Endodermal cell (in vitro differentiated cells): ENCODE measurements around the gene RETREG1. TPM values are rescaled to one million over a fixed set of nuclear protein-coding genes. Genes with fewer than 3 reads are reported as not detected.

ENCODE experiments used
- DNase-seq: peaks from one replicate; pipeline ENCODE4 v3.0.0-alpha.2; 2017
- H3K27ac ChIP-seq: 2 replicates; pipeline ENCODE4 v1.5.1; 2013; ENCODE audit warnings: mild to moderate bottlenecking, low read depth, low read length, moderate library complexity
- H3K27me3 ChIP-seq: 2 replicates; pipeline ENCODE4 v1.6.1; 2013; ENCODE audit warnings: mild to moderate bottlenecking, low read length, moderate library complexity; ENCODE audit not compliant: insufficient read depth, control insufficient read depth, poor library complexity, severe bottlenecking
- H3K36me3 ChIP-seq: 2 replicates; pipeline ENCODE4 v1.7.0; 2013; ENCODE audit warnings: mild to moderate bottlenecking, low read length, moderate library complexity; ENCODE audit not compliant: control insufficient read depth, insufficient read depth
- H3K4me1 ChIP-seq: one replicate; pipeline ENCODE4 v1.7.0; 2013; ENCODE audit warnings: low read length; ENCODE audit not compliant: control insufficient read depth, insufficient read depth
- H3K4me3 ChIP-seq: 2 replicates; pipeline ENCODE4 v1.5.1; 2013; ENCODE audit warnings: mild to moderate bottlenecking, low read length, moderate library complexity
- H3K9ac ChIP-seq: 2 replicates; pipeline ENCODE4 v1.6.1; 2013; ENCODE audit warnings: mild to moderate bottlenecking, low read length, moderate library complexity; ENCODE audit not compliant: poor library complexity, severe bottlenecking; ENCODE audit errors: extremely low read depth
- H3K9me3 ChIP-seq: 2 replicates; pipeline ENCODE4 v1.6.1; 2013; ENCODE audit warnings: mild to moderate bottlenecking, low read length, moderate library complexity; ENCODE audit not compliant: control insufficient read depth
- H3K27ac Mint-ChIP-seq: 2 replicates; pipeline ENCODE4 v1.8.0; 2020; ENCODE audit warnings: mixed read lengths
- H3K27me3 Mint-ChIP-seq: 2 replicates; pipeline ENCODE4 v1.8.0; 2021; ENCODE audit warnings: mild to moderate bottlenecking, mixed read lengths; ENCODE audit not compliant: insufficient read depth
- H3K36me3 Mint-ChIP-seq: 2 replicates; pipeline ENCODE4 v1.8.0; 2020; ENCODE audit warnings: low read depth, mixed read lengths
- H3K4me1 Mint-ChIP-seq: 2 replicates; pipeline ENCODE4 v1.8.0; 2020; ENCODE audit warnings: mixed read lengths
- H3K4me3 Mint-ChIP-seq: 2 replicates; pipeline ENCODE4 v1.8.0; 2020; ENCODE audit warnings: mild to moderate bottlenecking, moderate library complexity, mixed read lengths
- H3K9me3 Mint-ChIP-seq: 2 replicates; pipeline ENCODE4 v1.8.0; 2020; ENCODE audit warnings: mild to moderate bottlenecking, mixed read lengths
- CTCF ChIP-seq: fragments of 200-600 bp; sonication (generic); conservative IDR thresholded peaks from 2 replicates; pipeline ENCODE4 v1.5.0; 2021; ENCODE audit warnings: antibody characterized with exemption, mild to moderate bottlenecking
- WGBS, 2 experiments: methylation state at CpG; one replicate each; pipeline versions ENCODE4 v1.1.5 to v1.1.7; 2013; ENCODE audit warnings: missing lambda C conversion rate in 2 of 2, mixed read lengths in 1 of 2; ENCODE audit not compliant: insufficient coverage in 1 of 2, insufficient read length in 1 of 2; 5-methylcytosine and 5-hydroxymethylcytosine counted together
- total RNA-seq, 2 donors: library from RNA; stranded (reverse); fragmentation: NEBNext Ultra II Directional in 1 of 2; extraction: Animal tissue kit (Norgen Biotek cat#: 25700) in 1 of 2; gene quantifications; 2 replicates in 1 of 2; 3 replicates in 1 of 2; pipeline ENCODE4 v1.2.1, GENCODE V29; 2021

The RETREG1 gene
- total RNA-seq, 2 donors from 2014 or later = 4.1 to 4.3 TPM

- H3K27me3 Mint-ChIP-seq = peaks cover 9% of the 10 kb centered on the region
- H3K9ac ChIP-seq = no peak overlapping the region
- 69 to 78% methylated on average over 9 of the region's 9 CpGs for WGBS, 2 experiments
Observed at GRCh38 chr5:16609412-16609811, 7.4 kb downstream of the RETREG1 start.

GRCh38 chr5:16606628-16607027, 10.2 kb downstream of the RETREG1 start:
- Histone ChIP-seq H3K4me3 (no peak overlapping the region), H3K9ac (no peak overlapping the region), H3K4me1 (no peaks in the 10 kb centered on the region), H3K27ac (no peak overlapping the region), H3K36me3 (no peaks in the 10 kb centered on the region), H3K9me3 (no peaks in the 10 kb centered on the region), H3K27me3 (no peaks in the 10 kb centered on the region)
- peaks cover 11% of the 10 kb centered on the region for H3K4me1 Mint-ChIP-seq
- WGBS, 2 experiments = 91 to 100% methylated on average over 1 of the region's 1 CpG
- no peak for DNase-seq
- no peak for TF ChIP-seq CTCF
- peaks cover 5% of the 10 kb centered on the region for H3K27me3 Mint-ChIP-seq
- no peak overlapping the region for H3K4me3 Mint-ChIP-seq
- no peak overlapping the region for H3K27ac Mint-ChIP-seq
- peaks cover 5% of the 10 kb centered on the region for H3K9me3 Mint-ChIP-seq
- H3K36me3 Mint-ChIP-seq = no peaks in the 10 kb centered on the region

More at GRCh38 chr5:16609412-16609811, 7.4 kb downstream of the RETREG1 start:
- no peaks in the 10 kb centered on the region for H3K36me3 Mint-ChIP-seq
- H3K4me3 ChIP-seq = no peak overlapping the region
- H3K4me1 Mint-ChIP-seq = peaks cover 4% of the 10 kb centered on the region
- no peaks in the 10 kb centered on the region for H3K9me3 ChIP-seq
- H3K4me3 Mint-ChIP-seq = no peak overlapping the region
- DNase-seq = peak; percentile 44
- H3K27ac Mint-ChIP-seq = peak overlapping the region; percentile 4
- H3K27ac ChIP-seq = no peak overlapping the region
- peaks cover 7% of the 10 kb centered on the region for H3K27me3 ChIP-seq
- TF ChIP-seq CTCF = no peak
- H3K36me3 ChIP-seq = no peaks in the 10 kb centered on the region
- peaks cover 5% of the 10 kb centered on the region for H3K9me3 Mint-ChIP-seq
- H3K4me1 ChIP-seq = no peaks in the 10 kb centered on the region

GRCh38 chr5:16603701-16604100, 13.1 kb downstream of the RETREG1 start:
- Mint-ChIP-seq H3K4me3 (no peak overlapping the region), H3K27ac (no peak overlapping the region), H3K4me1 (peaks cover 8% of the 10 kb centered on the region), H3K36me3 (no peaks in the 10 kb centered on the region), H3K27me3 (peaks cover 5% of the 10 kb centered on the region), H3K9me3 (peaks cover 5% of the 10 kb centered on the region)
- Histone ChIP-seq H3K27ac (no peak overlapping the region), H3K4me3 (no peak overlapping the region), H3K27me3 (no peaks in the 10 kb centered on the region), H3K36me3 (no peaks in the 10 kb centered on the region), H3K4me1 (no peaks in the 10 kb centered on the region), H3K9me3 (peaks cover 3% of the 10 kb centered on the region), H3K9ac (no peak overlapping the region)
- no peak for DNase-seq
- TF ChIP-seq CTCF = no peak
- WGBS, 2 experiments = 85 to 100% methylated on average over 1 to 6 of the region's 6 CpGs
